Thyroid gland (tissue), 4 donors: ENCODE data around the gene UGT3A1. TPM values are rescaled to one million over a fixed set of nuclear protein-coding genes. Genes with fewer than 3 reads are reported as not detected.
"Not testable (repeated sequence)": the region's sequence is repeated elsewhere in the genome, so short reads cannot be mapped to it uniquely, and the experiment has no call there.

ENCODE experiments used
- DNase-seq, 2 donors: peaks; one replicate each; pipeline ENCODE4 v3.0.0-alpha.2; 2019
- H3K27ac ChIP-seq, 3 donors: fragments of 200-600 bp; sonication (generic); 1 replicate in 2 of 3; 2 replicates in 1 of 3; pipeline ENCODE4 v1.5.1; 2016 to 2019; ENCODE audit warnings: mild to moderate bottlenecking in 1 of 3, moderate library complexity in 1 of 3
- H3K27me3 ChIP-seq: fragments of 200-600 bp; sonication (generic); one replicate; pipeline ENCODE4 v1.5.1; 2019
- H3K36me3 ChIP-seq, 2 donors: fragments of 200-600 bp; sonication (generic); one replicate each; pipeline ENCODE4 v1.5.1; 2016 to 2019
- H3K4me1 ChIP-seq, 2 donors: fragments of 200-600 bp; sonication (generic); one replicate each; pipeline ENCODE4 v1.5.1; 2017 to 2019
- H3K4me3 ChIP-seq, 3 donors: fragments of 200-600 bp; sonication (generic); replicated peaks in 1 of 3; 1 replicate in 2 of 3; 2 replicates in 1 of 3; pipeline ENCODE4 v1.5.1; 2016; ENCODE audit warnings: mild to moderate bottlenecking in 1 of 3
- H3K9me3 ChIP-seq: fragments of 200-600 bp; sonication (generic); one replicate; pipeline ENCODE4 v1.5.1; 2017
- CTCF ChIP-seq, 6 experiments: fragments of 200-600 bp in 3 of 6; fragments of 450-650 bp in 3 of 6; sonication (generic) in 3 of 6; IDR thresholded peaks; one replicate each; pipeline ENCODE4 v1.5.1; 2016 to 2019; ENCODE audit warnings: antibody characterized with exemption in 6 of 6, mild to moderate bottlenecking in 2 of 6, inconsistent platforms in 1 of 6, moderate library complexity in 1 of 6
- POLR2A ChIP-seq, 2 donors: fragments of 450-650 bp; IDR thresholded peaks; one replicate each; pipeline ENCODE4 v1.6.1; 2017; ENCODE audit warnings: antibody characterized with exemption in 2 of 2, mild to moderate bottlenecking in 2 of 2, moderate library complexity in 1 of 2
- WGBS, 2 donors: methylation state at CpG; one replicate each; pipeline ENCODE4 v1.1.5; 2017; 5-methylcytosine and 5-hydroxymethylcytosine counted together
- intact Hi-C: fragments of 100-400 bp; cut with DNase I; formaldehyde crosslinking; loops from one replicate; pipeline ENCODE4 v1.15.1; 2023
- total RNA-seq, 4 donors: library from RNA; depleted of rRNA; stranded (reverse); fragments of >200 nt; gene quantifications; one replicate each; pipeline ENCODE4 v1.2.3, GENCODE V29; 2016

UGT3A1 gene
- total RNA-seq, 4 donors from 2014 or later, result not detected

- Histone ChIP-seq H3K4me1 (no peaks in the 10 kb centered on the region), H3K36me3 (no peaks in the 10 kb centered on the region), H3K4me3 (no peak overlapping the region), H3K27ac (no peak overlapping the region), H3K27me3 (no peaks in the 10 kb centered on the region), H3K9me3 (no peaks in the 10 kb centered on the region)
- WGBS, 2 donors, result 63 to 69% methylated on average over 3 of the region's 3 CpGs
- DNase-seq, result no peak
- TF ChIP-seq POLR2A (IDR thresholded peaks at IDR 0.05), result no peak
- no peak for TF ChIP-seq CTCF (IDR thresholded peaks at IDR 0.05)
- intact Hi-C loops, result no loop called here
Observed at GRCh38 chr5:35987776-35988175, 3.4 kb downstream of the UGT3A1 start.

- no peak for DNase-seq
- no peaks in the 10 kb centered on the region for H3K4me1 ChIP-seq
- no peak for TF ChIP-seq POLR2A (IDR thresholded peaks at IDR 0.05)
- no peak for TF ChIP-seq CTCF (IDR thresholded peaks at IDR 0.05)
- H3K4me3 ChIP-seq, result no peak overlapping the region
- H3K36me3 ChIP-seq, result no peaks in the 10 kb centered on the region
- no peaks in the 10 kb centered on the region for H3K27me3 ChIP-seq
- H3K9me3 ChIP-seq, result no peaks in the 10 kb centered on the region
- H3K27ac ChIP-seq, result no peak overlapping the region
- intact Hi-C loops, result no loop called here
Observed at GRCh38 chr5:35979715-35980114, 11.5 kb downstream of the UGT3A1 start.

- H3K9me3 ChIP-seq, DNase-seq, intact Hi-C loops, H3K4me1 ChIP-seq, H3K27me3 ChIP-seq, H3K27ac ChIP-seq, H3K4me3 ChIP-seq, H3K36me3 ChIP-seq: not testable (repeated sequence)
- WGBS, 2 donors, result 60 to 63% methylated on average over 3 of the region's 3 CpGs
Observed at GRCh38 chr5:35976859-35977258, 14.3 kb downstream of the UGT3A1 start.

GRCh38 chr5:35974570-35974969, 16.6 kb downstream of the UGT3A1 start:
- Histone ChIP-seq H3K9me3 (no peaks in the 10 kb centered on the region), H3K36me3 (no peaks in the 10 kb centered on the region), H3K4me1 (no peaks in the 10 kb centered on the region), H3K27ac (no peak overlapping the region), H3K4me3 (no peak overlapping the region), H3K27me3 (no peaks in the 10 kb centered on the region)
- no peak for TF ChIP-seq POLR2A (IDR thresholded peaks at IDR 0.05)
- no peak for TF ChIP-seq CTCF (IDR thresholded peaks at IDR 0.05)
- DNase-seq, result no peak
- WGBS, 2 donors, result 85 to 91% methylated on average over 4 of the region's 4 CpGs
- intact Hi-C loops, result no loop called here

GRCh38 chr5:35971878-35972210, 19.3 kb downstream of the UGT3A1 start:
- TF ChIP-seq POLR2A (IDR thresholded peaks at IDR 0.05), result no peak
- no peak for TF ChIP-seq CTCF (IDR thresholded peaks at IDR 0.05)
- Histone ChIP-seq H3K36me3 (no peaks in the 10 kb centered on the region), H3K4me3 (no peak overlapping the region), H3K9me3 (no peaks in the 10 kb centered on the region), H3K27ac (no peak overlapping the region), H3K4me1 (no peaks in the 10 kb centered on the region), H3K27me3 (no peaks in the 10 kb centered on the region)
- intact Hi-C loops, result no loop called here
- 71 to 79% methylated on average over 5 of the region's 5 CpGs for WGBS, 2 donors
- no peak for DNase-seq

- Histone ChIP-seq H3K27ac (no peak overlapping the region), H3K4me1 (no peaks in the 10 kb centered on the region), H3K36me3 (no peaks in the 10 kb centered on the region), H3K9me3 (no peaks in the 10 kb centered on the region), H3K4me3 (no peak overlapping the region), H3K27me3 (no peaks in the 10 kb centered on the region)
- TF ChIP-seq CTCF (IDR thresholded peaks at IDR 0.05), result no peak
- no peak for TF ChIP-seq POLR2A (IDR thresholded peaks at IDR 0.05)
- intact Hi-C loops, result no loop called here
- DNase-seq, result no peak
- WGBS, 2 donors, result 87 to 92% methylated on average over 4 of the region's 4 CpGs
Observed at GRCh38 chr5:35971186-35971877, 19.9 kb downstream of the UGT3A1 start.
